Gastrocnemius medialis (tissue), 4 donors: ENCODE results near the gene LTBP1.

ENCODE experiments used
- POLR2A ChIP-seq, 2 donors: fragments of 450-650 bp; IDR thresholded peaks; one replicate each; pipeline ENCODE4 v1.6.1; 2017; ENCODE audit warnings: antibody characterized with exemption in 2 of 2, mild to moderate bottlenecking in 2 of 2, moderate library complexity in 2 of 2
- TF ChIP-seq, protein P1 (sequence below), 5 experiments: fragments of 450-650 bp in 3 of 5; fragments of 200-600 bp in 2 of 5; sonication (generic) in 2 of 5; IDR thresholded peaks in 4 of 5; conservative IDR thresholded peaks in 1 of 5; 1 replicate in 4 of 5; 2 replicates in 1 of 5; pipeline ENCODE4 v1.5.1; 2016 to 2019; ENCODE audit warnings: antibody characterized with exemption in 5 of 5, mild to moderate bottlenecking in 3 of 5, moderate library complexity in 3 of 5

DNA sequence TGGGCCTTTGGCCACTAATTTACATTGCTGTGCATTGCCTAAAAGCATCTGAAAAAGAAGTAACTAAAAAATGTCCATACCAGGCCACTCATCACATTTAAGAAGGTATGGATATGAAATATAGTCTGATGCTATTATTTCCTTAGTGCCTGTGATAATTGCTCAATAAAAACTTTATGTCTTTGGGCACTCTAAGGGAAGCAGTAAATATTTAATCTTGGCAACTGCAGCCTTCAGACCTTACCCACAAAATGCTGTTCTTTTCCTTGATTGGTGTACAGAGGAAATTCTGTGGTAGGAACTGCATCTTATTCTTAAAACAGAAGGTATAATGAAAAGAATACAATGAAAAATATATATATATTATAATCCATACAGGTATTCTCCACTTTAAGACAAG is 403.9 kb downstream of the LTBP1 start:
- TF ChIP-seq, protein P1, sequence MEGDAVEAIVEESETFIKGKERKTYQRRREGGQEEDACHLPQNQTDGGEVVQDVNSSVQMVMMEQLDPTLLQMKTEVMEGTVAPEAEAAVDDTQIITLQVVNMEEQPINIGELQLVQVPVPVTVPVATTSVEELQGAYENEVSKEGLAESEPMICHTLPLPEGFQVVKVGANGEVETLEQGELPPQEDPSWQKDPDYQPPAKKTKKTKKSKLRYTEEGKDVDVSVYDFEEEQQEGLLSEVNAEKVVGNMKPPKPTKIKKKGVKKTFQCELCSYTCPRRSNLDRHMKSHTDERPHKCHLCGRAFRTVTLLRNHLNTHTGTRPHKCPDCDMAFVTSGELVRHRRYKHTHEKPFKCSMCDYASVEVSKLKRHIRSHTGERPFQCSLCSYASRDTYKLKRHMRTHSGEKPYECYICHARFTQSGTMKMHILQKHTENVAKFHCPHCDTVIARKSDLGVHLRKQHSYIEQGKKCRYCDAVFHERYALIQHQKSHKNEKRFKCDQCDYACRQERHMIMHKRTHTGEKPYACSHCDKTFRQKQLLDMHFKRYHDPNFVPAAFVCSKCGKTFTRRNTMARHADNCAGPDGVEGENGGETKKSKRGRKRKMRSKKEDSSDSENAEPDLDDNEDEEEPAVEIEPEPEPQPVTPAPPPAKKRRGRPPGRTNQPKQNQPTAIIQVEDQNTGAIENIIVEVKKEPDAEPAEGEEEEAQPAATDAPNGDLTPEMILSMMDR (IDR thresholded peaks at IDR 0.05 in 4 of 5, conservative IDR thresholded peaks at IDR 0.05 in 1 of 5): no peak
- no peak for TF ChIP-seq POLR2A (IDR thresholded peaks at IDR 0.05)
